ENCODE results near the gene SLC52A1. TPM values are rescaled to one million over a fixed set of nuclear protein-coding genes. Genes with fewer than 3 reads are reported as not detected.

The SLC52A1 gene
- total RNA-seq, 4 donors from 2014 or later = 0.26 to 1.4 (median 1.1) TPM

- no peak for DNase-seq
- no peaks in the 10 kb centered on the region for H3K9me3 ChIP-seq
Measured at GRCh38 chr17:4999430-5000093, 35.7 kb downstream of the SLC52A1 start.

GRCh38 chr17:4998732-4999429 lies 36.3 kb downstream of the SLC52A1 start:
- H3K36me3 ChIP-seq = peaks cover 21 to 38% (median 28%) of the 10 kb centered on the region in 3 donors
- H3K27me3 ChIP-seq = no peaks in the 10 kb centered on the region
- H3K9me3 ChIP-seq = no peaks in the 10 kb centered on the region
- 9 to 19% methylated on average over 4 to 9 of the region's 14 CpGs for WGBS, 2 donors
- H3K4me1 ChIP-seq = peaks cover 16 to 40% (median 25%) of the 10 kb centered on the region in 3 donors
- intact Hi-C loops (cut with DNase I) = no loop called here
- peak overlapping the region; percentile 80 to 98 (median 90) for H3K4me3 ChIP-seq
- TF ChIP-seq CTCF (IDR thresholded peaks at IDR 0.05) = no peak
- TF ChIP-seq POLR2A (IDR thresholded peaks at IDR 0.05) = no peak
- no peak for DNase-seq
- H3K27ac ChIP-seq = peak overlapping the region; percentile 91 to 94 (median 93)

More at GRCh38 chr17:4999430-5000093, 35.7 kb downstream of the SLC52A1 start:
- 72 to 74% methylated on average over 8 to 12 of the region's 12 CpGs for WGBS, 2 donors
- TF ChIP-seq POLR2A (IDR thresholded peaks at IDR 0.05) (no peak), CTCF (IDR thresholded peaks at IDR 0.05) (no peak)
- Histone ChIP-seq H3K27me3 (no peaks in the 10 kb centered on the region), H3K36me3 (peaks cover 27 to 45% (median 35%) of the 10 kb centered on the region in 3 donors), H3K4me1 (peaks cover 16 to 40% (median 25%) of the 10 kb centered on the region in 3 donors), H3K4me3 (peak overlapping the region; percentile 80 to 98 (median 90)), H3K27ac (peak overlapping the region; percentile 14 to 94 (median 92))
- intact Hi-C loops (cut with DNase I) = no loop called here

- intact Hi-C loops (cut with DNase I) = no loop called here
- peak overlapping the region; percentile 91 to 94 (median 93) for H3K27ac ChIP-seq
- WGBS, 2 donors = 0 to 2% methylated on average over 4 to 19 of the region's 55 CpGs
Measured at GRCh38 chr17:4998027-4998731, 37.0 kb downstream of the SLC52A1 start.

GRCh38 chr17:4997302-4998026 lies 37.8 kb downstream of the SLC52A1 start, which contains the start of the genes INCA1 and KIF1C:
TSS of gene INCA1 (minus strand) at chr17:4997522. CDS start at chr17:4994437, 3,085 bp downstream.
TSS of gene KIF1C (plus strand) at chr17:4997950. CDS start at chr17:5000247, 2,297 bp downstream.
- H3K9me3 ChIP-seq = no peaks in the 10 kb centered on the region
- WGBS, 2 donors = 0% methylated on average over 5 to 18 of the region's 93 CpGs
- peaks cover 16 to 40% (median 25%) of the 10 kb centered on the region in 3 donors for H3K4me1 ChIP-seq
- TF ChIP-seq POLR2A (IDR thresholded peaks at IDR 0.05) (peak in 2 of 4 donors; percentile 70 to 74), CTCF (IDR thresholded peaks at IDR 0.05) (peak in 5 of 6 experiments; percentile 14 to 48 (median 31))
- peak within 1 kb of the TSS; percentile 91 to 94 (median 93) for H3K27ac ChIP-seq
- H3K4me3 ChIP-seq = peak within 1 kb of the TSS; percentile 80 to 98 (median 90)
- H3K36me3 ChIP-seq = peaks cover 7 to 24% (median 14%) of the 10 kb centered on the region in 3 donors
- H3K27me3 ChIP-seq = no peaks in the 10 kb centered on the region
- intact Hi-C loops (cut with DNase I) = no loop called here
- DNase-seq = peak; percentile 29

More at GRCh38 chr17:4998027-4998731, 37.0 kb downstream of the SLC52A1 start:
- Histone ChIP-seq H3K36me3 (peaks cover 15 to 31% (median 21%) of the 10 kb centered on the region in 3 donors), H3K9me3 (no peaks in the 10 kb centered on the region), H3K4me3 (peak overlapping the region; percentile 80 to 98 (median 90)), H3K4me1 (peaks cover 16 to 40% (median 25%) of the 10 kb centered on the region in 3 donors), H3K27me3 (no peaks in the 10 kb centered on the region)
- DNase-seq = no peak
- no peak for TF ChIP-seq POLR2A (IDR thresholded peaks at IDR 0.05)
- TF ChIP-seq CTCF (IDR thresholded peaks at IDR 0.05) = no peak

All from esophagus squamous epithelium (tissue), 5 donors.